Measurements from ENCODE around the gene FOXO6.

FOXO6 gene

DNA sequence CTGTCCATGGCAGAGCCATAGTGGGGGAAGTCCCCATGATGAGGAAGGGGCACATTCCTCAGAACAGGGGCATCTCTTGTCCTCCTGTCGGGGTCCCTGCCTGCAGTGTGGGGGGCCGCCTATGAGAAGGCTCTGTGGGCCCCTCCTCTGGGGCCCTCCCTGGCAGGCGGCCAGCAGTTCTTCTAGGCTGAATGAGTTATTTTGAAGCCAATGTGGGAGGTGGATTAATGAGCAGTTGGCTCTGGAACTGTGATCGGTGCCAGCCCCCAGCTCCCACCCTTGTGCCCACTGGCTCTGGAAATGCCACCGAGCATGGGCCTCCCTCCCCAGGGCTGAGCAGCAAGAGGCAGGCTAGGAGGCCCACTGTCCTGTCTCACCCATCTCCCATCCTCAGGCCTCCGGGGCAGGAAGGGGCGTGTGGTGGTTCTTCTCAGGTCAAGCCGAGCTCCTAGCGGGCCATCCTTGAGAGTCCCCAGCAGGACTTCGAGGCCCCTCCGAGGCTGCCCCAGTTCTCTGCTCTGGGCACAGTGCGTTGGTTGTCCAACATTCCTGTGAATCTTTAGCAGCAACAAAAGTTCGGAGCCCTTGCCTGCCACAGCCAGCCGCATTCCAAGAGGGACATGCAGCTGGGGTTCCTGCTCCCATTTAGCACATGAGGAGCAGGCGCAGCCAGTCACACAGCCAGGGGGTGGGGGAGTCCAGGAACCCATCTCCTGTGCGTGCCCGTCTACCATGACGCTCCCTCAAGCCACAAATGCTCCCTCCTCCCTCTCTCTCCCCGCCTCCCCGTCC, 66.1 kb downstream of the FOXO6 start:
- DNase-seq (ENCODE audit: low spot score) = no peak

DNA sequence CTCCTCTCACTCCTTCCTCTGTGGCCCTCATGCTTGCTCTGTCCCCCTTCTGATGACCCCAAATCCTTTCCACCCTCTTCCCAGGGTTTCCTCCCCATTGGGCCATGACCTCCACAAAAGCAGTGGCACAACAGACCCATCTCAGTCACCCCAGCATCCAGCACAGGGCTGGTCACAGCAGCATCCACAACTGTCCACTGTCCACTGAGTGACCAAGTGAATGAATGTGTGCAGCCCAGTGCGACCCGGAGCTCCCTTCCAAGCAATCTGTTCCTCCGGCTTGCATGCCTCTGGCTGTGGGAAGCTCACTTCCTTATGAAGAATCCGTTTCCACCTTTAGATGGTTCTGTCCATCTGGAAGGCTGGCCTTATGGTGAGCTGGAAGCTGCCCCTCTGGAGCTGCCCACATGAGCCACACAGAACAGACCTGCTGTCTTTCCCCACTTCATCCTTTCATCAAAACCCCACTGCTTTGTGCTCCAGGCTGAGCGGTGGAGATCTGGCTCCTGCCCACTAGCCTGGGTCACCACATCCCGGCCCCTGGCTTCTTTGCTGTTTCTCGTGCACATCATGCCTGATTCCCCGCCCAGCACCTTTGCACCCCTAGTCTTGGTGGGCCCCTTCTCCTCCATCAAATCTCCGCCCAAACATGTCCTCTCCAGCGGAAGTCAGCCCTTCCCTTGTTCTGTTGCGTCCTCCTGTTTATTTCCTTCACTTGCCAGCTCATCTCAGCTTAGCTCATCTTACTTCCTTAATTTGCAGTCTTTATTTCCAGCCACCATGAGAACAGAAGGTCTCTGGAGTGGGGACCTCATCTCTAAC, 66.9 kb downstream of the FOXO6 start:
- no peak for DNase-seq (ENCODE audit: low spot score)

DNA sequence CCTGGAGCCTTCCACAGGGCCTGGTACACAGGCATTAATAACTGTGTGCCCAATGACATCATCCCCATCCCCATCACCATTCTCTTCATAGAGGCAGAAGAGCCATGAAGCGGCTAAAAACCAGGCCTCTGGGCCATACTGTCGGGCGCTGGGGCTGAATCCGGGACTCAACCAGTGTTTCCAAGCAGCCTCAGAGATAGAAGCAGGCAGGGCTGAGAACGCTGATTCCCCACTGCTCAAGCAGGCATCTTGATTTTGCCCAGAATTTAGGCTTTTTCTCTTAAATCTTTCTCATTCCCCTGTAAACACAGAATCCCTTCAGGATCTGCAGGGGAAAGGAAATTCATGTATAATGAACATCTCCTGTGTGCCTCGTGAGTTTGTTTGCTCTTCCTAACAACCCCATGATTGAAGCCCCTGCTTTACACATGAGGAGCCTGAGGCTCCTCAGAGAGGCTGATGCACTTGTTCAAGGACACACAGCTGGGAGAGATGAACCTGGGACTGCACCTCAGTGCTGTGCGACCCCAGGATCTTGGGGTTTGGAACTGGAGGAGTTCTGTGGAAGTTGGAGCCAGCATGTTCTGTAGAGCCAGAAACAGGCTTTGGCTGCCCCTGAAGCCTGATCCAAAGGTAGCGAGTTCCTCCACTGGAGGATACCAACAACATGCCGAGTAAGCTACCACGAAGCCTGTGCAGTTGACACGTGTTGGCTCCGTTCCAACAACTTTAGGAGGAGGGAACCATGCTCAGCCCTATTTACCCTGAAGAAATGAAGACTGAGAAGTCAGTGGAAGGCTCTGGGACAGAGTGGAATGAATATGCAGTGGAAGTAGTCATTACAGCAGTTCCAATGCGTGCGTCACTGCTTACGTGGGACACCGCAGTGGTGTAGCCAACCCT, 67.8 kb downstream of the FOXO6 start:
- DNase-seq (ENCODE audit: low spot score) = no peak

DNA sequence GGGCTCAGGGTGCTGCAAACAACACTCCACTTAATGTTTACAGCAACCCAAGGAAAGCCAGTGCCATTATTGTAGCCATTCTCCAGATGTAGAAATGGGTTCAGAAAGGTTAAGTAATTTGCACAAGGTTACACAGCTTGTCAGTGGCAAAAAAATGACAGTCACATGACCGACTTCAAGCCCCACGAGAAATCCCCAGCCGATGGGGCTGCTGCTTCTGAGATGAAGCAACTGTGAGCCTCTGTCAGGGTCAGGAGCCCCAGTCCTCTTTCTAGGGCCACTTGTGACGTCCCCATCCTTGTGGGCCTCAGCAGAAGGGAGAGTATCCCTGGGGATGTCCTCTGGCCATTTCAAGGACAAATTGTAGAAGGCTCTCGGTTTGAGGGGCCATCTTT, 68.4 kb downstream of the FOXO6 start:
- no peak for DNase-seq (ENCODE audit: low spot score)

DNA sequence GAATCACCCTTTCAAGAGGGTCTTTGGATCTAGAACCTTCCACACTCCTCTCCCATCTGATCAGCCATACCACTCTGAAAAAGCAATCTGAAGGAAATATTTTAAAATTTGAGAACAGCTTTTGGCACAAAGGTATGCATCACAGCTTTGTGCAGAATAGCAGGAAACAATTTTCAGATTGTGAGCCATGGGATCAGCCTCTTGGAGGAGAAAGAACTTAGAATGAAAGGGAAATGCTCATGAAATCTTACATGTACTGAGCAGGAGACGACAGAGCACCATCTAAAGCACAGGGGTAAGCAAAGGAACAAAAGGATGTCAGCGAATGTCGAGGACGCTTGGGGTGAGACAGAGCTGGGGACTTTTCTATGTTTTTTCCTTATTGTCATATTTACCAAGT, 68.8 kb downstream of the FOXO6 start:
- DNase-seq (ENCODE audit: low spot score) = no peak

DNA sequence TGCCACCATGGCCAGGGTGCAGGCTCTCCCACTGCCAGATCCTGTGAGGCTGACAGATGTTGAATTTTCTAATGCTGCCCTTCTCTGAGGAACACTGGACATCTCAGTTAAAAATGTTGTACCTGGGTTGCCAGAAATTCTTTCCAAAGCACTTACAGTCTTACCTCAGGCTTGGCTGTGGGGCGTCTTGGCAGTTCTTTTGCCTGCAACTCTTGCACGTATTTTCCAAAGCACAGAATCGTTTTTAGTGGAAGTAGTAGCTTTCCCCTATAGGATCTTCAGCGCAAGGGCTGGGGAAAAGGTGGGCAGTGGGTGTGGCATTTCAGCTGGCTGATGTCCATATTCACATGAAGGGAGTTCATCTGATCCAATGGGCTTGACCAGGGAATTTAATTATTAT, 69.3 kb downstream of the FOXO6 start:
- DNase-seq (ENCODE audit: low spot score) = no peak

DNA sequence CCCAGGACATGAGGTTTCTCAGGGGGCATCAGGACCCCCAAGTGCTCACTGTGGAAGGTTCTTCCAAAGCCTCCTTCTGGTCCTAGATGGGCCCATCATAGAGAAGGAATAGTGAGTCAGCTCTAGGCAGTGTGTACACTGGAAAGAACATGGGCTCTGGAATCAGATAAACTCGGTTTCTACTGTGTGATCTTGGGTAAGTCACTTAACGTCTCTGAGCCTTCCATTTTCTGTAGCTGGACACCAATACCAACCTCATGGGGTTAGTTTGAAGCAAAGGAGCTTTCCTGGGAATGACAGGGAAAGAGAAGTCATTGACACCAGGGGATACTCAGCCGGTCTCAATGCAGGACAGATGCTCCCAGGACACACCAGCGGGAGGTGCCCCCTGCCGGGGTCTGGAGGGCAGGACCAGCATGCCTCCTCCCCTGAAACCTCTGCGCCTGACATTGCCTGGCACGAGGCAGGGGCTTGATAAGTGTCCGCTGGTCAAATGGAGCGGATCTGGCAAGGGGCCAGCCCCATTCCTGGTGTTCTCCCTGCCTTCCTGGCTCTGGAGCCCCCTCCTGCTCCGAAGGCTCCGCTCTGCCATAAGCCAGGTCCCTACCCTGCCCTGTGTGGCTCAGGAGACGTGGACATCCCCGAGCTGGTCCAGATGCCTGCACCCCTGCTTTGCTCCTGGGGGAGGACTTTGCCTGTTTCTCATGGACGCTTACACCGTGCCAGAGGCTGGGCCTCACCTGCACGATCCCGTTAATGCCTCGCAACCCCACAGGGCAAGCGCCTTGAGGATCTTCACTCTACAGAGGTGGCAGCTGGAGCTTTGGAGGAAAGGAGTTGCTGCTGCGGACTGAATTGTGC, 70.5 kb downstream of the FOXO6 start:
- no peak for DNase-seq (ENCODE audit: low spot score)
